GM12878 (cell line): ENCODE data around the gene GSTP1. TPM values are rescaled to one million over a fixed set of nuclear protein-coding genes. Genes with fewer than 3 reads are reported as not detected.

Source experiments
- BMI1 ChIP-seq: fragments of 450-650 bp; IDR thresholded peaks from 2 replicates; pipeline ENCODE4 v1.6.1; 2016; ENCODE audit warnings: mild to moderate bottlenecking, moderate library complexity, borderline replicate concordance
- EGR1 ChIP-seq, 2 experiments: IDR thresholded peaks; 1 replicate in 1 of 2; 2 replicates in 1 of 2; pipeline ENCODE4 v1.6.1; 2011 to 2012; ENCODE audit warnings: low read depth in 2 of 2, low read length in 2 of 2, borderline replicate concordance in 1 of 2, mild to moderate bottlenecking in 1 of 2, moderate library complexity in 1 of 2
- KLF5 ChIP-seq: fragments of 450-650 bp; IDR thresholded peaks from 2 replicates; pipeline ENCODE4 v1.6.1; 2014; ENCODE audit warnings: mild to moderate bottlenecking; ENCODE audit not compliant: partially characterized antibody
- MEF2B ChIP-seq: fragments of 450-650 bp; IDR thresholded peaks from 2 replicates; pipeline ENCODE4 v1.6.1; 2018; ENCODE audit warnings: mild to moderate bottlenecking, moderate library complexity; ENCODE audit not compliant: partially characterized antibody, poor library complexity, severe bottlenecking
- MYB ChIP-seq: fragments of 150-350 bp; IDR thresholded peaks from 2 replicates; pipeline ENCODE4 v1.6.1; 2014; ENCODE audit warnings: mild to moderate bottlenecking, low read depth, low read length, borderline replicate concordance
- MYC ChIP-seq: IDR thresholded peaks from 2 replicates; pipeline ENCODE4 v1.6.1; 2011; ENCODE audit warnings: mild to moderate bottlenecking, low read length, moderate library complexity, inconsistent platforms; ENCODE audit not compliant: insufficient read depth, insufficient replicate concordance, insufficient read length, severe bottlenecking
- NBN ChIP-seq: fragments of 450-650 bp; IDR thresholded peaks from 2 replicates; pipeline ENCODE4 v1.6.1; 2016
- RBBP5 ChIP-seq: fragments of 200-600 bp; sonication (generic); conservative IDR thresholded peaks from 2 replicates; pipeline ENCODE4 v1.6.1; 2016
- RUNX3 ChIP-seq: IDR thresholded peaks from 2 replicates; pipeline ENCODE4 v1.6.1; 2012; ENCODE audit warnings: low read length, inconsistent platforms
- SMC3 ChIP-seq: IDR thresholded peaks from 2 replicates; pipeline ENCODE4 v1.6.1; 2011; ENCODE audit warnings: low read length, improper control_type of control experiment, borderline replicate concordance
- SUPT20H ChIP-seq: IDR thresholded peaks from 2 replicates; pipeline ENCODE4 v1.6.1; 2011; ENCODE audit warnings: low read depth, mild to moderate bottlenecking, low read length, moderate library complexity, borderline replicate concordance; ENCODE audit not compliant: control insufficient read depth
- ZNF622 ChIP-seq: fragments of 450-650 bp; IDR thresholded peaks from 2 replicates; pipeline ENCODE4 v1.6.1; 2017; ENCODE audit warnings: mild to moderate bottlenecking, inconsistent platforms
- polyA plus RNA-seq, 11 experiments: library from polyadenylated mRNA; depleted of rRNA in 4 of 11; unstranded in 6 of 11; stranded (reverse) in 5 of 11; fragments of >200 nt; fragmentation: Nextera tagmentation in 4 of 11; fragmentation: Illumina TruSeq in 1 of 11; extraction: Ambion mirVana in 4 of 11; extraction: Trizol in 1 of 11; gene quantifications; 1 replicate in 1 of 11; 2 replicates in 10 of 11; pipeline versions ENCODE4 v1.2.1 to v1.2.3, GENCODE V29; 2011 to 2016; ENCODE audit warnings: inconsistent platforms in 2 of 11, missing spikeins in 2 of 11, low read depth in 1 of 11
- total RNA-seq, 4 experiments: library from RNA; depleted of rRNA in 3 of 4; stranded (reverse); fragments of >200 nt in 3 of 4; fragmentation: Illumina TruSeq in 1 of 4; extraction: Trizol in 1 of 4; gene quantifications; 2 replicates each; pipeline versions ENCODE4 v1.2.1 to v1.2.3, GENCODE V29; 2013 to 2021
- TF ChIP-seq, protein P1 (sequence below): fragments of 450-650 bp; IDR thresholded peaks from 2 replicates; pipeline ENCODE4 v1.6.1; 2016; ENCODE audit warnings: mild to moderate bottlenecking
- TF ChIP-seq, protein P2 (sequence below): fragments of 450-650 bp; IDR thresholded peaks from 2 replicates; pipeline ENCODE4 v1.6.1; 2014; ENCODE audit warnings: mild to moderate bottlenecking
- TF ChIP-seq, protein P3 (sequence below): fragments of 450-650 bp; IDR thresholded peaks from 2 replicates; pipeline ENCODE4 v1.6.1; 2017; ENCODE audit warnings: mild to moderate bottlenecking, moderate library complexity
- TF ChIP-seq, protein P4 (sequence below): fragments of 450-650 bp; IDR thresholded peaks from 2 replicates; pipeline ENCODE4 v1.6.1; 2017; ENCODE audit warnings: borderline replicate concordance
- TF ChIP-seq, protein P5 (sequence below): fragments of 450-650 bp; IDR thresholded peaks from 2 replicates; pipeline ENCODE4 v1.6.1; 2016; ENCODE audit warnings: mild to moderate bottlenecking, moderate library complexity, borderline replicate concordance

Gene GSTP1
- total and polyA plus RNA-seq, 10 of the 15 experiments (the other 5 are each of a cell fraction or from before 2014, with no cell fraction given), result 469 to 1,788 (median 955) TPM

DNA sequence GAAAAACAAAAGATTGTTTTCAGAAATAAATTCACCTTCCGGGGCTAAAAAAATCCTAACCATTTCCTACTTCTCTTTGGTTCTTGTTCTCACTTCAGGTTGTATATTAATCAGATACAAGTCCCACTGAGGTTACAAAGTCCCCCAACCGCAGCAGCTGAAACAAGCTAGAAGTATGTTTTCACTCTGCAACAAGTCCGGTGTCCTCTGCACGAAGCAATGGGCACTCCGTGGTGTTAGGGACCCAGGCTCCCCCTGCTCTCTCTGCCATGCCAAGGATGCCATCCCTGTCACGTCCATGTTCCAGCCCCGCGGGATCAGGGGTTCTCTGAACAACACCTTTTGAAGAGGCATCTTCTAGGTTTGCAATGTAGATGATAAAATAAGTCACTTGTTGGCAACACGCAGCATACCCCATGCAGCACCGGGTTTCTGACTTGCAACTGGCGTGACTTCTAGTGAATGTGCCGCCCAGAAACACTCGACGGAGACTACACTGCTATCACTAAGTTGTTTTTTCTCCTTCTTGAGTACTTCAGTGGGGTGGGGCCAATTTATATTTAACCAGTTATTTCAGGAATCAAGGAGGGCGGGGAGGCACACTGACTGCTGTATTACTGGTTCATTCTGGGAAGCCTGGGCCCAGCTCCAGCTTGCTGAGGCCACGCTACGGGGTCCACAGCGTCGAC is 25.4 kb upstream of the GSTP1 start (continued):
- TF ChIP-seq, protein P1, sequence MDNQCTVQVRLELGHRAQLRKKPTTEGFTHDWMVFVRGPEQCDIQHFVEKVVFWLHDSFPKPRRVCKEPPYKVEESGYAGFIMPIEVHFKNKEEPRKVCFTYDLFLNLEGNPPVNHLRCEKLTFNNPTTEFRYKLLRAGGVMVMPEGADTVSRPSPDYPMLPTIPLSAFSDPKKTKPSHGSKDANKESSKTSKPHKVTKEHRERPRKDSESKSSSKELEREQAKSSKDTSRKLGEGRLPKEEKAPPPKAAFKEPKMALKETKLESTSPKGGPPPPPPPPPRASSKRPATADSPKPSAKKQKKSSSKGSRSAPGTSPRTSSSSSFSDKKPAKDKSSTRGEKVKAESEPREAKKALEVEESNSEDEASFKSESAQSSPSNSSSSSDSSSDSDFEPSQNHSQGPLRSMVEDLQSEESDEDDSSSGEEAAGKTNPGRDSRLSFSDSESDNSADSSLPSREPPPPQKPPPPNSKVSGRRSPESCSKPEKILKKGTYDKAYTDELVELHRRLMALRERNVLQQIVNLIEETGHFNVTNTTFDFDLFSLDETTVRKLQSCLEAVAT, result peak; percentile 88
- TF ChIP-seq, protein P2, sequence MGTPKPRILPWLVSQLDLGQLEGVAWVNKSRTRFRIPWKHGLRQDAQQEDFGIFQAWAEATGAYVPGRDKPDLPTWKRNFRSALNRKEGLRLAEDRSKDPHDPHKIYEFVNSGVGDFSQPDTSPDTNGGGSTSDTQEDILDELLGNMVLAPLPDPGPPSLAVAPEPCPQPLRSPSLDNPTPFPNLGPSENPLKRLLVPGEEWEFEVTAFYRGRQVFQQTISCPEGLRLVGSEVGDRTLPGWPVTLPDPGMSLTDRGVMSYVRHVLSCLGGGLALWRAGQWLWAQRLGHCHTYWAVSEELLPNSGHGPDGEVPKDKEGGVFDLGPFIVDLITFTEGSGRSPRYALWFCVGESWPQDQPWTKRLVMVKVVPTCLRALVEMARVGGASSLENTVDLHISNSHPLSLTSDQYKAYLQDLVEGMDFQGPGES, result no peak
- TF ChIP-seq KLF5 (no peak), RBBP5 (no peak), RUNX3 (peak; percentile 92), SMC3 (no peak), MEF2B (peak; percentile 84), MYB (no peak), MYC (no peak), NBN (peak; percentile 67; the same call in 1 of the 2 replicates), BMI1 (no peak), ZNF622 (no peak), SUPT20H (no peak), EGR1 (IDR thresholded peaks at IDR 0.05; ENCODE audit: borderline replicate concordance in 1 of 2, low read depth in 2 of 2, low read length in 2 of 2) (no peak)
- TF ChIP-seq, protein P3, sequence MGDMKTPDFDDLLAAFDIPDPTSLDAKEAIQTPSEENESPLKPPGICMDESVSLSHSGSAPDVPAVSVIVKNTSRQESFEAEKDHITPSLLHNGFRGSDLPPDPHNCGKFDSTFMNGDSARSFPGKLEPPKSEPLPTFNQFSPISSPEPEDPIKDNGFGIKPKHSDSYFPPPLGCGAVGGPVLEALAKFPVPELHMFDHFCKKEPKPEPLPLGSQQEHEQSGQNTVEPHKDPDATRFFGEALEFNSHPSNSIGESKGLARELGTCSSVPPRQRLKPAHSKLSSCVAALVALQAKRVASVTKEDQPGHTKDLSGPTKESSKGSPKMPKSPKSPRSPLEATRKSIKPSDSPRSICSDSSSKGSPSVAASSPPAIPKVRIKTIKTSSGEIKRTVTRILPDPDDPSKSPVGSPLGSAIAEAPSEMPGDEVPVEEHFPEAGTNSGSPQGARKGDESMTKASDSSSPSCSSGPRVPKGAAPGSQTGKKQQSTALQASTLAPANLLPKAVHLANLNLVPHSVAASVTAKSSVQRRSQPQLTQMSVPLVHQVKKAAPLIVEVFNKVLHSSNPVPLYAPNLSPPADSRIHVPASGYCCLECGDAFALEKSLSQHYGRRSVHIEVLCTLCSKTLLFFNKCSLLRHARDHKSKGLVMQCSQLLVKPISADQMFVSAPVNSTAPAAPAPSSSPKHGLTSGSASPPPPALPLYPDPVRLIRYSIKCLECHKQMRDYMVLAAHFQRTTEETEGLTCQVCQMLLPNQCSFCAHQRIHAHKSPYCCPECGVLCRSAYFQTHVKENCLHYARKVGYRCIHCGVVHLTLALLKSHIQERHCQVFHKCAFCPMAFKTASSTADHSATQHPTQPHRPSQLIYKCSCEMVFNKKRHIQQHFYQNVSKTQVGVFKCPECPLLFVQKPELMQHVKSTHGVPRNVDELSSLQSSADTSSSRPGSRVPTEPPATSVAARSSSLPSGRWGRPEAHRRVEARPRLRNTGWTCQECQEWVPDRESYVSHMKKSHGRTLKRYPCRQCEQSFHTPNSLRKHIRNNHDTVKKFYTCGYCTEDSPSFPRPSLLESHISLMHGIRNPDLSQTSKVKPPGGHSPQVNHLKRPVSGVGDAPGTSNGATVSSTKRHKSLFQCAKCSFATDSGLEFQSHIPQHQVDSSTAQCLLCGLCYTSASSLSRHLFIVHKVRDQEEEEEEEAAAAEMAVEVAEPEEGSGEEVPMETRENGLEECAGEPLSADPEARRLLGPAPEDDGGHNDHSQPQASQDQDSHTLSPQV, result no peak
- TF ChIP-seq, protein P4, sequence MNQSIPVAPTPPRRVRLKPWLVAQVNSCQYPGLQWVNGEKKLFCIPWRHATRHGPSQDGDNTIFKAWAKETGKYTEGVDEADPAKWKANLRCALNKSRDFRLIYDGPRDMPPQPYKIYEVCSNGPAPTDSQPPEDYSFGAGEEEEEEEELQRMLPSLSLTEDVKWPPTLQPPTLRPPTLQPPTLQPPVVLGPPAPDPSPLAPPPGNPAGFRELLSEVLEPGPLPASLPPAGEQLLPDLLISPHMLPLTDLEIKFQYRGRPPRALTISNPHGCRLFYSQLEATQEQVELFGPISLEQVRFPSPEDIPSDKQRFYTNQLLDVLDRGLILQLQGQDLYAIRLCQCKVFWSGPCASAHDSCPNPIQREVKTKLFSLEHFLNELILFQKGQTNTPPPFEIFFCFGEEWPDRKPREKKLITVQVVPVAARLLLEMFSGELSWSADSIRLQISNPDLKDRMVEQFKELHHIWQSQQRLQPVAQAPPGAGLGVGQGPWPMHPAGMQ, result no peak
- TF ChIP-seq, protein P5, sequence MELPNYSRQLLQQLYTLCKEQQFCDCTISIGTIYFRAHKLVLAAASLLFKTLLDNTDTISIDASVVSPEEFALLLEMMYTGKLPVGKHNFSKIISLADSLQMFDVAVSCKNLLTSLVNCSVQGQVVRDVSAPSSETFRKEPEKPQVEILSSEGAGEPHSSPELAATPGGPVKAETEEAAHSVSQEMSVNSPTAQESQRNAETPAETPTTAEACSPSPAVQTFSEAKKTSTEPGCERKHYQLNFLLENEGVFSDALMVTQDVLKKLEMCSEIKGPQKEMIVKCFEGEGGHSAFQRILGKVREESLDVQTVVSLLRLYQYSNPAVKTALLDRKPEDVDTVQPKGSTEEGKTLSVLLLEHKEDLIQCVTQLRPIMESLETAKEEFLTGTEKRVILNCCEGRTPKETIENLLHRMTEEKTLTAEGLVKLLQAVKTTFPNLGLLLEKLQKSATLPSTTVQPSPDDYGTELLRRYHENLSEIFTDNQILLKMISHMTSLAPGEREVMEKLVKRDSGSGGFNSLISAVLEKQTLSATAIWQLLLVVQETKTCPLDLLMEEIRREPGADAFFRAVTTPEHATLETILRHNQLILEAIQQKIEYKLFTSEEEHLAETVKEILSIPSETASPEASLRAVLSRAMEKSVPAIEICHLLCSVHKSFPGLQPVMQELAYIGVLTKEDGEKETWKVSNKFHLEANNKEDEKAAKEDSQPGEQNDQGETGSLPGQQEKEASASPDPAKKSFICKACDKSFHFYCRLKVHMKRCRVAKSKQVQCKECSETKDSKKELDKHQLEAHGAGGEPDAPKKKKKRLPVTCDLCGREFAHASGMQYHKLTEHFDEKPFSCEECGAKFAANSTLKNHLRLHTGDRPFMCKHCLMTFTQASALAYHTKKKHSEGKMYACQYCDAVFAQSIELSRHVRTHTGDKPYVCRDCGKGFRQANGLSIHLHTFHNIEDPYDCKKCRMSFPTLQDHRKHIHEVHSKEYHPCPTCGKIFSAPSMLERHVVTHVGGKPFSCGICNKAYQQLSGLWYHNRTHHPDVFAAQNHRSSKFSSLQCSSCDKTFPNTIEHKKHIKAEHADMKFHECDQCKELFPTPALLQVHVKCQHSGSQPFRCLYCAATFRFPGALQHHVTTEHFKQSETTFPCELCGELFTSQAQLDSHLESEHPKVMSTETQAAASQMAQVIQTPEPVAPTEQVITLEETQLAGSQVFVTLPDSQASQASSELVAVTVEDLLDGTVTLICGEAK, result peak; percentile 11; the same call in 1 of the 2 replicates
